ENCODE measurements around the gene PPFIBP2. TPM values are rescaled to one million over a fixed set of nuclear protein-coding genes. Genes with fewer than 3 reads are reported as not detected.

Gene PPFIBP2
- total RNA-seq, 1 experiment from 2014 or later, result 13.9 TPM

DNA sequence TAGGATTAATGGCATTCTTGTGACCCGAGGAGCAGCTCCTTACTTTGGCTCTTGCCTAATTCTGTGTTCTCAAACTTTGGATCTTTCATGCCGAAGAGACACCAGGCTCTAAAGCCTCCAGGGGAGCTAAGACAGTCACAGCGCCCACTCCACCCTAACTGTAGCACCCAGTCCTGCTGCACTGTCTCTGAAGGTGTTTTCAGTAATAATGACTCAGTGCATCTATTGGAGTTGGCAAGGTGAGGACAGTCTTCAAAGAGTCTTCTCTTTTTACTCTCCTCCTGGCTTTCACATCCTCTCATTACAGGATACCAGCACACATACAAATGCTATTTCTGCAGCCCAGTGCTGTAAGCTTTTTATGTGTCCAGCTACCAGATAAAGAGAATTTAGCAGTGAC lies 69.4 kb downstream of the PPFIBP2 start:
- POLR2A ChIA-PET (ENCODE audit: unreplicated experiment), result no interaction called here
- Histone ChIP-seq H3K27ac (no peak overlapping the region), H3F3A (ENCODE audit: insufficient read depth, low read depth) (peaks cover under 1% of the 10 kb centered on the region; the same call in 1 of the 2 replicates), H3K79me2 (ENCODE audit: low read depth) (no peaks in the 10 kb centered on the region), H3K36me3 (ENCODE audit: low read depth) (no peaks in the 10 kb centered on the region), H3K27me3 (ENCODE audit: insufficient read depth, low read depth) (no peaks in the 10 kb centered on the region), H3K4me2 (no peak overlapping the region), H3K9me3 (ENCODE audit: insufficient read depth, low read depth) (no peaks in the 10 kb centered on the region), H3K4me3 (no peak overlapping the region), H3K4me1 (replicated peaks; ENCODE audit: insufficient read depth) (peaks cover 19% of the 10 kb centered on the region), H3K9me2 (ENCODE audit: insufficient read depth) (no peaks in the 10 kb centered on the region), H2AFZ (no peak overlapping the region), H4K20me1 (ENCODE audit: insufficient read depth) (no peaks in the 10 kb centered on the region)
- BruUV-seq (replicated peaks), result no TSS peak
- CTCF ChIA-PET, result no interaction called here
- no peak for DNase-seq
- no peak for TF ChIP-seq EZH2 (IDR thresholded peaks at IDR 0.05; ENCODE audit: low read depth)
- TF ChIP-seq, protein P1, sequence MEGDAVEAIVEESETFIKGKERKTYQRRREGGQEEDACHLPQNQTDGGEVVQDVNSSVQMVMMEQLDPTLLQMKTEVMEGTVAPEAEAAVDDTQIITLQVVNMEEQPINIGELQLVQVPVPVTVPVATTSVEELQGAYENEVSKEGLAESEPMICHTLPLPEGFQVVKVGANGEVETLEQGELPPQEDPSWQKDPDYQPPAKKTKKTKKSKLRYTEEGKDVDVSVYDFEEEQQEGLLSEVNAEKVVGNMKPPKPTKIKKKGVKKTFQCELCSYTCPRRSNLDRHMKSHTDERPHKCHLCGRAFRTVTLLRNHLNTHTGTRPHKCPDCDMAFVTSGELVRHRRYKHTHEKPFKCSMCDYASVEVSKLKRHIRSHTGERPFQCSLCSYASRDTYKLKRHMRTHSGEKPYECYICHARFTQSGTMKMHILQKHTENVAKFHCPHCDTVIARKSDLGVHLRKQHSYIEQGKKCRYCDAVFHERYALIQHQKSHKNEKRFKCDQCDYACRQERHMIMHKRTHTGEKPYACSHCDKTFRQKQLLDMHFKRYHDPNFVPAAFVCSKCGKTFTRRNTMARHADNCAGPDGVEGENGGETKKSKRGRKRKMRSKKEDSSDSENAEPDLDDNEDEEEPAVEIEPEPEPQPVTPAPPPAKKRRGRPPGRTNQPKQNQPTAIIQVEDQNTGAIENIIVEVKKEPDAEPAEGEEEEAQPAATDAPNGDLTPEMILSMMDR (conservative IDR thresholded peaks at IDR 0.05), result no peak
- intact Hi-C loops (cut with micrococcal nuclease; ENCODE audit: unreplicated experiment), result no loop called here

DNA sequence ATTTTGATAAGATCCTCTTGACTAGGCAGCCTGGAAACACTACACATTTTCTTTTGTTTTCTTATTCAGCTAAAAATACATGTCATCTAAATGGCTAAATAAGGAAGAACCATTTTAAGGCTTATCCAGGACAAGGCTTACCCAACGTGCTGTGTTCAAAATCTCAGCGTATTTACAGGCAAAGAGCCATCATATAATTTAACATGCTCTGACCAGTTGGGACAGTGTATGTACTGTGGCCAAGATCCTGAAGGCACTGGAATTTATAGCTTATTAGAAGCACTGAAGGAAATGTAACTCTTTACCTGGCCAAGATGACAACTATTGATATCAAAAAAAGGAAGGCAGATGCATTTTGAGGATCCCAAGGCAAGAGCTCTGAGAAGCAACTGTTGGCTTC lies 71.1 kb downstream of the PPFIBP2 start:
- POLR2A ChIA-PET (ENCODE audit: unreplicated experiment), result no interaction called here
- Histone ChIP-seq H3K9me2 (ENCODE audit: insufficient read depth) (no peaks in the 10 kb centered on the region), H3K27ac (no peak overlapping the region), H3K79me2 (ENCODE audit: low read depth) (no peaks in the 10 kb centered on the region), H3K36me3 (ENCODE audit: low read depth) (no peaks in the 10 kb centered on the region), H3K4me1 (replicated peaks; ENCODE audit: insufficient read depth) (peaks cover 3% of the 10 kb centered on the region), H3K9me3 (ENCODE audit: insufficient read depth, low read depth) (no peaks in the 10 kb centered on the region), H4K20me1 (ENCODE audit: insufficient read depth) (no peaks in the 10 kb centered on the region), H2AFZ (no peak overlapping the region), H3K4me2 (no peak overlapping the region), H3F3A (ENCODE audit: insufficient read depth, low read depth) (no peaks in the 10 kb centered on the region), H3K27me3 (ENCODE audit: insufficient read depth, low read depth) (no peaks in the 10 kb centered on the region), H3K4me3 (no peak overlapping the region)
- no peak for DNase-seq
- intact Hi-C loops (cut with micrococcal nuclease; ENCODE audit: unreplicated experiment), result no loop called here
- no TSS peak for BruUV-seq (replicated peaks)
- TF ChIP-seq EZH2 (IDR thresholded peaks at IDR 0.05; ENCODE audit: low read depth), result no peak
- TF ChIP-seq, protein P1 (conservative IDR thresholded peaks at IDR 0.05), result no peak
- CTCF ChIA-PET, result no interaction called here

DNA sequence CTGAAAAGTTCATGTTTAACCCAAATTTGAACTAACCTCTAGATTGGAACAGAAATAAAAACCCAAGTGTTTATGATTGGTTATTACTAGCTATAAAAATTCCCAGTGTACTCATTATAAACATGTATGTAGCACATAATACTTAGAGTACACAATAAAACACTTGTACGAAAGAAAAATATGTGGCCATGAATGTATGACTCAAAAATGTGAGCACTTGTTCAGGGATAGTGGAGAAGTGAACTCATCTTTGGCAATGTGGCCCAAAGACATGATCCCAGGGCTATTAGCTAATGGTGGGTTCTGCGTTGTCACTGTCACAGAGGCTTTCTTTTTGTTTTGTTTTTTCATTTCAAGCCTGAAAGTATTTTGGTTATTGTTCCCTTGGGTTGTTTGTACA lies 72.0 kb downstream of the PPFIBP2 start:
- Histone ChIP-seq H2AFZ (no peak overlapping the region), H3K36me3 (ENCODE audit: low read depth) (no peaks in the 10 kb centered on the region), H3K4me3 (no peak overlapping the region), H4K20me1 (ENCODE audit: insufficient read depth) (no peaks in the 10 kb centered on the region), H3K79me2 (ENCODE audit: low read depth) (no peaks in the 10 kb centered on the region), H3F3A (ENCODE audit: insufficient read depth, low read depth) (no peaks in the 10 kb centered on the region), H3K9me2 (ENCODE audit: insufficient read depth) (no peaks in the 10 kb centered on the region), H3K9me3 (ENCODE audit: insufficient read depth, low read depth) (no peaks in the 10 kb centered on the region), H3K4me2 (no peak overlapping the region), H3K4me1 (replicated peaks; ENCODE audit: insufficient read depth) (no peaks in the 10 kb centered on the region), H3K27me3 (ENCODE audit: insufficient read depth, low read depth) (no peaks in the 10 kb centered on the region), H3K27ac (no peak overlapping the region)
- no TSS peak for BruUV-seq (replicated peaks)
- intact Hi-C loops (cut with micrococcal nuclease; ENCODE audit: unreplicated experiment), result no loop called here
- CTCF ChIA-PET, result no interaction called here
- TF ChIP-seq EZH2 (IDR thresholded peaks at IDR 0.05; ENCODE audit: low read depth), result no peak
- TF ChIP-seq, protein P1 (conservative IDR thresholded peaks at IDR 0.05), result no peak
- DNase-seq, result no peak
- POLR2A ChIA-PET (ENCODE audit: unreplicated experiment), result no interaction called here
